HL-60 (cell line): ENCODE results near the gene CRTC1.

Experiments
- CTCF ChIP-seq: IDR thresholded peaks from one replicate; pipeline ENCODE4 v1.5.1; 2011; ENCODE audit warnings: low read length, control low read depth, inconsistent platforms; ENCODE audit not compliant: insufficient read depth
- GABPA ChIP-seq: IDR thresholded peaks from 2 replicates; pipeline ENCODE4 v1.6.1; 2012; ENCODE audit warnings: low read depth
- POLR2AphosphoS5 ChIP-seq: IDR thresholded peaks from 2 replicates; pipeline ENCODE4 v1.6.1; 2012; ENCODE audit warnings: low read depth

- no peak for TF ChIP-seq POLR2AphosphoS5
- TF ChIP-seq CTCF: no peak
- no peak for TF ChIP-seq GABPA
These were observed 47.7 kb upstream of the CRTC1 start for GRCh38 chr19:18635831-18636182.
